ENCODE measurements around the gene STIMATE.

DNA sequence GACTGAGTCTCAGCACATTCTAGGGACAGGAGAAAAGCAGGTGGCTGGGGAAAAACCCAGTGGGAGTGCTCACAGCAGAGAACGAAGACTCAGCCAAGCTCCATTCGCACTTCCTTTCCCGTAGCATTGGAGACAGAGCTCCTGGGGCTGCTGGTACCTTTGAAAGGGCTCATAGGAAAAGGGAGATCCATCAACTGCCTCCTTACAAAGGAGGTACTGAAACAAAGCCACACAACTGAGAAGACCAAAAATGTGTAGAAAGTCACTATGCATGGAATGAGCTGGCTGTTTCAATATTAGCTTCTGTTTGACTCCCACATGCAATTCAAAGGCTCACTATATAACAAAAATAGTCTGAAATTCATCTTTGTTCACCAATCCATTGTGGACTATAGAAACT is 16.9 kb downstream of the STIMATE start:
- TF ChIP-seq, protein P1, sequence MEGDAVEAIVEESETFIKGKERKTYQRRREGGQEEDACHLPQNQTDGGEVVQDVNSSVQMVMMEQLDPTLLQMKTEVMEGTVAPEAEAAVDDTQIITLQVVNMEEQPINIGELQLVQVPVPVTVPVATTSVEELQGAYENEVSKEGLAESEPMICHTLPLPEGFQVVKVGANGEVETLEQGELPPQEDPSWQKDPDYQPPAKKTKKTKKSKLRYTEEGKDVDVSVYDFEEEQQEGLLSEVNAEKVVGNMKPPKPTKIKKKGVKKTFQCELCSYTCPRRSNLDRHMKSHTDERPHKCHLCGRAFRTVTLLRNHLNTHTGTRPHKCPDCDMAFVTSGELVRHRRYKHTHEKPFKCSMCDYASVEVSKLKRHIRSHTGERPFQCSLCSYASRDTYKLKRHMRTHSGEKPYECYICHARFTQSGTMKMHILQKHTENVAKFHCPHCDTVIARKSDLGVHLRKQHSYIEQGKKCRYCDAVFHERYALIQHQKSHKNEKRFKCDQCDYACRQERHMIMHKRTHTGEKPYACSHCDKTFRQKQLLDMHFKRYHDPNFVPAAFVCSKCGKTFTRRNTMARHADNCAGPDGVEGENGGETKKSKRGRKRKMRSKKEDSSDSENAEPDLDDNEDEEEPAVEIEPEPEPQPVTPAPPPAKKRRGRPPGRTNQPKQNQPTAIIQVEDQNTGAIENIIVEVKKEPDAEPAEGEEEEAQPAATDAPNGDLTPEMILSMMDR (IDR thresholded peaks at IDR 0.05): no peak
- TF ChIP-seq ZFX (IDR thresholded peaks at IDR 0.05; ENCODE audit: borderline replicate concordance): no peak

Measured in 22Rv1 (cell line).